ENCODE results near the gene PHTF2.
"Not testable (repeated sequence)": the region's sequence is repeated elsewhere in the genome, so short reads cannot be mapped to it uniquely, and the experiment has no call there.

Gene PHTF2

GRCh38 chr7:77798394-77799077 lies at the start of gene PHTF2, which contains the start of gene TMEM60:
Gene PHTF2, plus strand, starts transcription at chr7:77798773.
Gene TMEM60, minus strand, starts transcription at chr7:77798434. Its CDS starts 4,061 bp downstream, at chr7:77794373.
- peak; percentile 88 to 91 for DNase-seq (ENCODE audit: low read depth in 2 of 2)

DNA sequence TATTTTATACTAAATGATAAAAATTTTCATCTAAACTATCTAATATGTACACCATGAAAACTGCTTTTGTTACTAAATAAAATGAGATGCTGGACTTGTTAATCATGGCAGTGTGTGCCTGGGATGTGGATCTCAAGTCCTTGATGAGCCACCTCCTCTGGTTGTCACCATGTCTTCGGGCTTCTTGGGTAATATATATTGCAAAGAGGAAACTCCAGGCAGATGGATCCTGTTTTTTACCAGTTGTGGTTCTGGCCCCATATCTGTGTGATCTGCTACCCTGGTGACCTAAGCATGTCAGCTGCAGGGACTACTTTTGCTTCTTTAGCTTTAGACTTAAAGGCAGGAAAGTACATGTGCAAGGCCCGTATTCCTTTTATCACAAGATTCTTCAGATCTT lies 46.6 kb upstream of the PHTF2 start:
- DNase-seq (ENCODE audit: low read depth in 2 of 2) = no peak

DNA sequence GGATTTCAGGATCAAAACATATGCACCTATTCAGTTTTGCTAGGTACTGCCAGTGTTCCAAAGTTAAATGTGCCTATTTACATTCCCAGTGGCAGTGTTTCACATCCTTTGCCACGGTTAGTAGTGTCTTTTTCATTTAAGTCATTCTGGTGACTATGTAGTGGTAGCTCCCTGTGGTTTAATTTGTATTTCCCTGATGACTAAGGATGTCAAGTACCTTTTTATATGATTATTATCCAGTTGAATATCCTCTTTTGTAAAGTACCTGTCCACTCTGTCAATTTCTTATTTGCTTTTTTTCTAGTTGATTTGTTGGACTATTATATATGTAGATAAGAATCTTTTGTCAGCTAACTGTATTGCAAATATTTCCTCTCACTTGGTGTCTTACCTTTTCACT lies 45.4 kb upstream of the PHTF2 start:
- DNase-seq (ENCODE audit: low read depth in 2 of 2) = no peak

DNA sequence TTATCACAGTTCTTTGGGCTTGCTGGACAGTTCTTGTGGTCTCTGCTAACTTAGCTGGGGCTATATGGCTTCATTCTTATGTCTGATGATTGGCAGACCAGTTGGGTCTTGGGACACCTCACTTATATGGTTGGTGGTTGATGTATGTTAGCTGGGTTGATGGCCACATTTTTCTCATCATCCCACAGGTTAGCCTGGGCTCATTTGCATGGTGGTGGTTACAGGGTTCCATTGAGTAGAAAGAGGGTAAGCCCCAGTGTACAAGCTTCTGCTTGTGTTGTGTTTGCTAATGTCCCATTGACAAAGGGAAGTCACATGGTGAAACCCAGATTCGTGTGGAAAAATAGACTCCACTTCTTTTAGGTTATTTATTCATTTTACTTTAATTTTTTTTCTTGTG lies 41.0 kb upstream of the PHTF2 start:
- DNase-seq (ENCODE audit: low read depth in 2 of 2) = peak in 1 of 2 donors; percentile 1

GRCh38 chr7:77759294-77759889 lies 39.2 kb upstream of the PHTF2 start:
- peak in 1 of 2 donors; percentile 29 for DNase-seq (ENCODE audit: low read depth in 2 of 2)

GRCh38 chr7:77760809-77761453 lies 37.6 kb upstream of the PHTF2 start:
- no peak for DNase-seq (ENCODE audit: low read depth in 2 of 2)

DNA sequence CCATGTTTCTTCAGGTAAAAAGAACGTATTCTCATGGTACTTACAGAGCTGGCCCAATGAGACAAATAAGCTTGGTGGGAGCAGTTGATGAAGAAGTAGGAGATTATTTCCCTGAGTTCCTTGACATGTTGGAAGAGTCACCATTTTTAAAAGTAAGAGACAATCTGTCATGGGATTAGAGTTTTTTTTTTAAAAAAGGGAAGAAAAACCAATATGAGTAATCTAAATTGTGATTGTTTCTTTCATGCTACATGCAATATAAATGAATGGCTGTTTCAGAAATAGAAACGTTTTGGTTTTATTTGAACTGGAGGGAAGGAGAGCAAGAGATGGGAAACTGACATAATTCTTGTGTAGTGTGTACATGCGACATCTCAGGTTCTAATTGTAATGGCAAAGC lies 33.1 kb upstream of the PHTF2 start:
- no peak for DNase-seq (ENCODE audit: low read depth in 2 of 2)

- DNase-seq (ENCODE audit: low read depth in 2 of 2) = no peak
Measured at GRCh38 chr7:77765906-77766800, 32.4 kb upstream of the PHTF2 start.

DNA sequence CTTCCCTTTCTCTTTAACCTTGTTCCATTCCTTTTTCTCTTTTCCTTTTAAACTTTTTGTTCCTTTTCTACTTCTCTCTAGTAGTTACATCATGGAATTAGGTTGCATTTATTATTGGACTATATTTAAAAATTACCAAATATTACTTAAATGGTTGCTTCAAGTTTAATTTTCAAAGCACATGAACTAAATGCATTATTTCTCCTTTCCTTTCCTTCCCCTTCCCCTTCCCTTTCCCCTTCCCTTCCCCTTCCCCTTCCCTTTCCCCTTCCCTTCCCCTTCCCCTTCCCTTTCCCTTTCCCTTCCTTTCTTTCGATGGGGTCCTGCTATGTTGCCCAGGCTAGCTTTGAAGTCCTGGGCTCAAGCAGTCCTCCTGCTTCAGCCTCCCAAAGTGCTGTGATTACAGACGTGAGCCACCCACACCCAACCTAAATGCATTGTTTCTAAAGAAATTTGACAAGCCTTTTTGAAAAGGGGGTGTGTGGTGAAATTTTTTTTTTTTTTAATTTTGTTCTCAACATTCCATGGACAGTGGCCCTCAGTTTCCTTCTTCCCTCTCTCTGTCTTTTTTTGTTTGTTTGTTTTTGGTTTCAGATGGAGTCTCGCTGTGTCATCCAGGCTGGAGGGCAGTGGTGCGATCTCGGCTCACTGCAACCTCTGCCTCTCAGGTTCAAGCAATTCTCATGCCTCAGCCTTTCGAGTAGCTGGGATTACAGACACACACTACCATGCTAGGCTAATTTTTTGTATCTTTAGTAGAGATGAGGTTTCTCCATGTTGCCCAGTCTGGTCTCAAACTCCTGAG lies 31.6 kb upstream of the PHTF2 start:
- no peak for DNase-seq (ENCODE audit: low read depth in 2 of 2)

DNA sequence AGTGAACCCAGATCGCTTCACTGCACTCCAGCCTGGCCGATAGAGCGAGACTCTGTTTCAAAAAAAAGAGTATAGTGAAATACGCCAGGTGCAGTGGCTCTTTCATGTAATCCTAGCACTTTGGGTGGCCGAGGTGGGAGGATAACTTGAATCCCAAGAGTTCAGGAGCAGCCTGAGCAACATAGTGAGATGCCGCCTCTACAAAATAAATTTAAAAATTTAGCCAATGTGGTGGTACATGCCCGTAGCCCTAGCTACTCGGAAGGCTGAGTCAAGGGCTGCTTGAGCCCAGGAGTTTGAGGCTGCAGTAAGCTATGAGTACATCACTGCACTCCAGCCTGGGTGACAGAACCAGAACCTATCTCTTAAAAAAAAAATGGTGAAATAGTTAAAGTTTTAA lies 28.3 kb upstream of the PHTF2 start:
- DNase-seq (ENCODE audit: low read depth in 2 of 2) = no peak

GRCh38 chr7:77771901-77772300 lies 26.7 kb upstream of the PHTF2 start:
- DNase-seq (ENCODE audit: low read depth in 2 of 2) = no peak

DNA sequence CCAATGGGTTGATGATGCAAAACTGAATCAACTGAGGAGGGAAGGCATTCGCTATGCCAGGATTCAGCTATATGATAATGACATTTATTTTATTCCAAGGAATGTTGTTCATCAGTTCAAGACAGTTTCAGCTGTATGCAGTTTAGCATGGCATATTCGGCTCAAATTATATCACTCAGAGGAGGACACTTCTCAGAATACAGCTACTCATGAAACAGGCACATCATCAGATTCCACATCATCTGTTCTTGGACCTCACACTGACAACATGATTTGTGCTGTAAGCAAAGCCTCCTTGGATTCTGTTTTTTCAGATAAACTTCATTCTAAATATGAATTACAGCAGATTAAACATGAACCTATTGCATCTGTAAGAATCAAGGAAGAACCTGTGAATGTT lies 20.0 kb upstream of the PHTF2 start:
- no peak for DNase-seq (ENCODE audit: low read depth in 2 of 2)

DNA sequence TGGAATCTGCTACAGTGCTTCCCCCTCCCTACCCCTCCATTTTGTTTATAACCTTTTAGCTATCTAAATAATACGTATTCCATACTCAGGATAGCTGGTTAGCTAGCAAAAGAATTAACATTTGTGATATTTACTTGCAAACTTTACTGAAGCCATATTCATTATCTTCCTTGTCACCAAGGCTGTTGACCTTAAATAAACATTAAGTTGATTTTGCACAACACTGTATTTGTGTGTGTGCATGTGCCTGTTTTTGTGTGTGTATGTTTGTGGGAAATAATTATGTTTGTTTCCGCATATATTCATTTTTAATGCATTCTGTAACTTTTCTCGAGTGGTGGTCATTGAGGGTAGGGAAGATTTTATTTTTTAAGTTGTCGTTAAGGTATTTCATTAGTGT lies 16.2 kb upstream of the PHTF2 start:
- no peak for DNase-seq (ENCODE audit: low read depth in 2 of 2)

DNA sequence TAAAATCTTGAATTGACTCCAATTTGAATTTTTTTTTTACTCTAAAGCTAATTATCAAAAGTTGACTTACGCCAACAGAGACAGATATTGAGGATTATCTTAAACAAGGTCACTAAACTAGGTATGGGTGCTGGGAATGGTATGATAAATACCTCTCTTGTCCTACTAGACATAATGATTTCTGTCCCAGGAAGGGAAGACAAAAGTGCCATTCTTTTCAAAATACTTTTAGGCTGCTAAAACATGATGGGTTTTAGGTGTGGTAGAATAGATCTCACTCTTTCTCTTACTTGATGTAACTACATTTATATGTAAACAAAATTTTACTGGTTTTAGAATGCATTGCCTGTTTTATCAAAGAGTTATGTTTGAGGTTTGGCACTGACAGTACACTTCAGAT lies 15.5 kb upstream of the PHTF2 start:
- no peak for DNase-seq (ENCODE audit: low read depth in 2 of 2)

- no peak for DNase-seq (ENCODE audit: low read depth in 2 of 2)
Measured at GRCh38 chr7:77783545-77783944, 15.0 kb upstream of the PHTF2 start.

GRCh38 chr7:77784426-77784825 lies 14.1 kb upstream of the PHTF2 start:
- not testable (repeated sequence) for DNase-seq (ENCODE audit: low read depth in 2 of 2)

- DNase-seq (ENCODE audit: low read depth in 2 of 2) = no peak
Measured at GRCh38 chr7:77786018-77786417, 12.6 kb upstream of the PHTF2 start.

DNA sequence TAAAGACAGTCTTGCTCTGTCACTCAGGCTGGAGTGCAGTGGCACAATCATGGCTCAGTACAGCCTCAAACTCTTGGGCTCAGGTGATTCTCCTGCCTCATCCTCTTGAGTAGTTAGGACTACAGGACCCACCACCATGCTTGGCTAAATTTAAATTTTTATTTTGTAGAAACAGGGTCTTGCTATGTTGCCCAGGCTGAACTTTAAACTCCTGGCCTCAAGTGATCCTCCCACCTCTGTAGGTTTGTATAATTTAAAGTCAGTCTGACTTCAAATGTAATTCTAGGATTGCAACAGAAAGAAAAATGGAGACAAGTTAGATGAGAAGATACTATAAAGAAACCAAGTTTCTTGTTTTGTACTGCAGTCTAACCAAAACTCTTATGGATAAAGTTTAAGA lies 11.8 kb upstream of the PHTF2 start:
- DNase-seq (ENCODE audit: low read depth in 2 of 2) = no peak

GRCh38 chr7:77788327-77788902 lies 10.2 kb upstream of the PHTF2 start:
- no peak for DNase-seq (ENCODE audit: low read depth in 2 of 2)

DNA sequence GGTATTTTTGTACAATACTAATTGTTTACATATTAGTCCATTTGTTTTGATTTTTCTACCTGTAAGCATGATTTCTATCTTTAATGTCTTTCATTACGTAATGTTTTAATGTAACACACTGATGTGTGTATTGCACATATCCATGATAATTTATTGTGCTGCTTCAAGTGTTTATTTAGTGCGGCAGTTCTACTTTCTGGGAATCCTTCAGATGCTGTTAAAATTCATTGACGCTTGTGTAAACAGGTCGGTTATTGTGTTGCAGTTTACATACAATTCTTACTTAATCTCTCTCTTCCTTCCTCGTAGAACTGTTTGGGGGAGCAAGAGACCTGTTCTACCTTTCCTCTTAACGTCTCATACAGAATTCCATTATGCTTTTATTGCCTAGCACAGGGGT lies 7.2 kb upstream of the PHTF2 start:
- no peak for DNase-seq (ENCODE audit: low read depth in 2 of 2)

GRCh38 chr7:77791956-77792355 lies 6.6 kb upstream of the PHTF2 start:
- DNase-seq (ENCODE audit: low read depth in 2 of 2) = no peak

All from stimulated activated CD8-positive, alpha-beta memory T cell treated with anti-CD3 and anti-CD28 coated beads, Interleukin-15, amount 100 ng/mL, for 48 hours (primary cell).